ENCODE results near the gene TCF23.
"Not testable (repeated sequence)": the region's sequence is repeated elsewhere in the genome, so short reads cannot be mapped to it uniquely, and the experiment has no call there.

- TF ChIP-seq, protein P1, sequence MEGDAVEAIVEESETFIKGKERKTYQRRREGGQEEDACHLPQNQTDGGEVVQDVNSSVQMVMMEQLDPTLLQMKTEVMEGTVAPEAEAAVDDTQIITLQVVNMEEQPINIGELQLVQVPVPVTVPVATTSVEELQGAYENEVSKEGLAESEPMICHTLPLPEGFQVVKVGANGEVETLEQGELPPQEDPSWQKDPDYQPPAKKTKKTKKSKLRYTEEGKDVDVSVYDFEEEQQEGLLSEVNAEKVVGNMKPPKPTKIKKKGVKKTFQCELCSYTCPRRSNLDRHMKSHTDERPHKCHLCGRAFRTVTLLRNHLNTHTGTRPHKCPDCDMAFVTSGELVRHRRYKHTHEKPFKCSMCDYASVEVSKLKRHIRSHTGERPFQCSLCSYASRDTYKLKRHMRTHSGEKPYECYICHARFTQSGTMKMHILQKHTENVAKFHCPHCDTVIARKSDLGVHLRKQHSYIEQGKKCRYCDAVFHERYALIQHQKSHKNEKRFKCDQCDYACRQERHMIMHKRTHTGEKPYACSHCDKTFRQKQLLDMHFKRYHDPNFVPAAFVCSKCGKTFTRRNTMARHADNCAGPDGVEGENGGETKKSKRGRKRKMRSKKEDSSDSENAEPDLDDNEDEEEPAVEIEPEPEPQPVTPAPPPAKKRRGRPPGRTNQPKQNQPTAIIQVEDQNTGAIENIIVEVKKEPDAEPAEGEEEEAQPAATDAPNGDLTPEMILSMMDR (IDR thresholded peaks at IDR 0.05) = not testable (repeated sequence)
- TF ChIP-seq POLR2AphosphoS5 (IDR thresholded peaks at IDR 0.05) = not testable (repeated sequence)
Observed at GRCh38 chr2:27195799-27196198, 47.0 kb downstream of the TCF23 start.

Data from gastroesophageal sphincter (tissue), 3 donors.